Esophagus squamous epithelium (tissue), 4 donors: ENCODE measurements around the gene TRIP10.

Experiments used
- CTCF ChIP-seq, 6 experiments: fragments of 450-650 bp in 4 of 6; fragments of 200-600 bp in 2 of 6; sonication (generic) in 2 of 6; IDR thresholded peaks; one replicate each; pipeline ENCODE4 v1.5.1; 2016 to 2019; ENCODE audit warnings: antibody characterized with exemption in 6 of 6, mild to moderate bottlenecking in 4 of 6, moderate library complexity in 4 of 6
- POLR2A ChIP-seq, 4 donors: fragments of 450-650 bp; IDR thresholded peaks; one replicate each; pipeline ENCODE4 v1.6.1; 2017; ENCODE audit warnings: antibody characterized with exemption in 4 of 4, mild to moderate bottlenecking in 4 of 4, moderate library complexity in 3 of 4

- peak in 1 of 6 experiments; percentile 6 for TF ChIP-seq CTCF (IDR thresholded peaks at IDR 0.05)
- TF ChIP-seq POLR2A (IDR thresholded peaks at IDR 0.05), result no peak
Observed at GRCh38 chr19:6717036-6717435, 22.4 kb upstream of the TRIP10 start.
